ENCODE results near the gene SULT6B1.
"Not testable (repeated sequence)": the region's sequence is repeated elsewhere in the genome, so short reads cannot be mapped to it uniquely, and the experiment has no call there.

The SULT6B1 gene

DNA sequence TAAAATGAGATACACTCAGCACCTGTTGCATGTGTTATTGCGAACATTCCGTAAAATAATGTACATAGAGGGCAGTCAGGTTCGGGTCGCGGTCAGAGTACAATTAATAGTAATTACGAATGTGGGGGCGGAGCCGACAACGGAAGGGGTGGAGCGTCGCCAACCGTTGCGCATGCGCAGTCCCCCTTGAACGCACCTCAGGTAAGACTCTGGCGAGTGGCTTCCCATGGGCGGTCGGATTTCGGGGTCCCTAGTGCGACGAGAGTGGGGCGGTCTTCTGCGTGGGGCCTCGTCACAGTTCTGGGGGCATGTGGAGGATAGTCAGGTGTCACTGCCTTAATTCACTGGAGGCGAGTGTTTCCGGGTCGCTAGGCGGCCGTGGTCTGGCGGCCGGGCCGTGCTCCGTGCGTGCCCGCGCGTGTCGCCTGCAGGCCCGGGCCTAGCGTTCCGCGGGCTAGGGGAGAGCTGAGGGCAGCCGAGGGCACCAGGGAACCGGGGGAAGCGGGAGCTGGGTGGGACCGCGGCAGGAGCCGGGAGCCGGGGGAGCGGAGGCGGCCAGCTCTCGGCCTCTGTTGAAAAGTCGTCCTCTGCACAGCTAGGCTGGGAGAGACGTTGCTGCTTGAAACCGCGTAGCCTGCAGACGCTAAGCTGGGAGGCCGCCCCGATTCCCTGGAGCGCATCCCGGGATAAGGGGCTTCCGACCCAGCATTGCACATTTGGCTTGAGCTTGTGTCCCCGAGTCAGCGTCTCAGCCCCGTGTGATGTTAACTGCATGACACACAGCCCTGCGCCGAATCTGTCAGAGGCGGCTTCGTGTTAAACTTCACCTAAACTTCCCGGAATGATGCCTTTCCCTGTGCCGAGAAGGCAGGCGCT, 8.1 kb upstream of the SULT6B1 start, which contains the start of gene CEBPZOS:
Gene CEBPZOS, plus strand, starts transcription at position 177 of the 876 bp plus-strand sequence. CDS start 3,209 bp downstream, outside the sequence.
- DNase-seq (ENCODE audit: low read depth in 2 of 3, low spot score in 1 of 3), result peak; percentile 84 to 90 (median 84)

DNA sequence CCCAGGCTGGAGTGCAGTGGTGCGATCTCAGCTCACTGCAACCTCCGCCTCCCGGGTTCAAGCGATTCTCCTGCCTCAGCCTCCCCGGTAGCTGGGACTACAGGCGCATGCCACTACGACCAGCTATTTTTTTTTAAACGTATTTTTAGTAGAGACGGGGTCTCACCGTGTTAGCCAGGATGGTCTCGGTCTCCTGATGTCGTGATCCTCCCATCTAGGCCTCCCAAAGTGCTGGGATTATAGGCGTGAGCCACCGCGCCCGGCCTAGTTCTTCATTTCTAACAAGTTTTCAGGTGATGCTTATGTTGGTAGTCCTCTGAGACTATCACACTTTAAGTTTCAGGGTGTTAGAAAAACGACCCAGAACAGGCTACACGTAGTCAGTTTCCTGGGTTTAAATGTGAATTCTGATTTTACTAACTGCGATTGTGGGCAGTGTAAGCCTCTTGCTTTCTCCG, 7.4 kb upstream of the SULT6B1 start:
- not testable (repeated sequence) for DNase-seq (ENCODE audit: low read depth in 2 of 3, low spot score in 1 of 3)

DNA sequence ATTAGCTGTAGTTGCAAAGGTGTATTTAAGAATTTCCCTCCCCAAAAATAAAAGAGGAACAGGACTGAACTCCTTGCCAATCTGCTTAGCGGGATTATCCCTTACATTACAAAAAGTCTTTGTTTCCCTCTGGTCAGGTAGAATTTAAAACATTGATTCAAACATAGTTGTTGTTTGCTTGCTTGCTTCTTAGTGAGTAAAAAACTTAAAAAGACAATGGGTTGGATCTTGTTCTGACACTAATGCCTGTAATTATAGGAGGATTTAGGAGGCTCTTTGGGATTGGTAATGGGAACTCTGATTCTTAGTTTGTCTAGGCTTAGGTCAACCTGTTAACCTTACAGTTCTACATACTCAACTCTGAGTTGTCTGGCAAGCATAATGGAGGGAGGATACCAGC, 4.1 kb upstream of the SULT6B1 start:
- no peak for DNase-seq (ENCODE audit: low read depth in 2 of 3, low spot score in 1 of 3)

DNA sequence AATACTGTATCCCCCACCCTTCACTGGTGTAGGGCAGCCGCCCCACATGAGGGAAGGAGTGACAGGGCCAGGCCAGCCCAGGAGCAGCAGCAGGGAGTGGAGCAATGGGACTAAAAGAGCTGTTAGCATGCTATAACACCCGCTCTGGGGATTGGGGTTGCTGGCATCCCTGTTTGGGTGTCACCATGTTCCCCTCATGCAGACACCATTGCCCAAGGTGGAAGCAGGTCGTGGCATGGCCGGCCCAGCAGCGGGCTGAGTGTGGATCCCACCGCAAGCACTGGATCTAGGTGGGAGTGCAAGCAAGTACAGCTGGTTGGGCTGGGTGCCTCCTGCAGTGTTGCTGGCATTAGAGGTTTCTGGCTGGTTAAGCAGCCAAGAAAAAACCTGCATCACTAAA, 3.3 kb upstream of the SULT6B1 start:
- DNase-seq (ENCODE audit: low read depth in 2 of 3, low spot score in 1 of 3), result no peak

DNA sequence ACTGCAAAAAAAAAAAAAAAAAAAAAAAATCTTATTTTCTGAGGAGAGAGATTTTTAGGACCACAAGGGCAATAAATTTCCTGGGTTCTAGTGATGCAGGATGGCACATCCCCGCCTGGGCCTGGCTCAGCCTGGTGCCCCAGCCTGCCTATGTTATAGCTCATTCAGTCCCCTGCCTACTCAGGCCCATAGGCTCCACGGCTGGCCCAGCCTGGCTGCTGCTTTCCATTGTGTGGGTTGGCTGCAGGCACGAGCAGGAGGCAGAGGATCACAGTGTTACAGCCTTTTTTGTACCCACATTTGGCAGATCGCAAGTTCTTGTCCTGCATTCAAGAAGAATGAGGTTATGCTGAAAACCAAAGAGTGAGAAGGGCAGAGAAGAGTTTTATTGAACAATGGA, 2.8 kb upstream of the SULT6B1 start:
- no peak for DNase-seq (ENCODE audit: low read depth in 2 of 3, low spot score in 1 of 3)

DNA sequence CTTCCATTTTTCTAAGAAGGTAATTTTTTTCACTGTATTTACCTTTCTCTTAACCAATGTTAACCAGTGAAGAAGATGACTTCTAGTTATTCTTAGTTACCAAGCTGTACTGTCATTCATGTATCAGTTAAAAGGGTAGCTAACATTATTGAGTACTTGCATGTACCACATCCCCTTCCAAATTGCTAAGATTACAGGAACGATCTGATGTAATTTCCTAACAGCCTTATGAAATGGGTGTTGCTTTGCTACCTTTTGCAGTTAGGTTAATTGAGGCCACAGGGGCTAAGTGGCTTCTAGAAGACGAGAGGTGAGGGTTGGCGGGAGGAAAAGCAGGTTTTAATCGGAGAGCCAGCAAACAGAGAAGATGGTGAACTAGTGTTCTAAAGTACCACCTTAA, 1.8 kb upstream of the SULT6B1 start:
- no peak for DNase-seq (ENCODE audit: low read depth in 2 of 3, low spot score in 1 of 3)

DNA sequence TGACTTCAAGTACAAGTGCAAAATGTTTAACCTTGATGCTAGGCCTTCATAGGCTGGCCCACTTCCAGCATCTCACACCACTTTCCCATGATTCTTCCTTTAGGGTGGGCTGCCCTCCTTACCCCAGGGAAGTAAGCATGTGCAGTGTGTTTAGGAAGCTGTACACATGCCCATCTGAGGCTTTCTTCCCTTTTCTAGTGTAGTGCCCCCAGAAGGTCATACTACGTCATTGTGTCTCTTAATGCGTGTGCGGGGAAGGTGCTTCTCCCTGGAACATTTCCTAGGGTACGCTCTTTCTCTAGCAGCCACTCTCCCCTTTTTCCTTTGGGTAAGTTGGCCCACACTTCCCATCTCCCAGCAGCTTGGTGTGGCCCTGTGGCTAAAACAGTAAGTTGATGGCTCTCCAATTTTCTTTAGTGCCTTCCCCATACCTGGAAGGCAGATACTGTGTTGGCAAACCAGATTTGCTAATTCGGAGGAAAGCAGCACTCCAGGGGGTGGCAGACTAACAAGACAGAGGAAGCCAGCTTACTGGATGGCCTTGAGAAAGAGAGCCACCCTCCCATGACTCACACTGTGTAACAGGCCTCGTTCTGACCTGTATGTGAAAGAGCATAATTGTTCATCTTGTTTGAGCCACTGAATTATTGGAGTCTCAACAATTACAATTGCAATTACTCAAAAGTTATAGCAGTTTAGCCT, 1.1 kb upstream of the SULT6B1 start:
- no peak for DNase-seq (ENCODE audit: low read depth in 2 of 3, low spot score in 1 of 3)

DNA sequence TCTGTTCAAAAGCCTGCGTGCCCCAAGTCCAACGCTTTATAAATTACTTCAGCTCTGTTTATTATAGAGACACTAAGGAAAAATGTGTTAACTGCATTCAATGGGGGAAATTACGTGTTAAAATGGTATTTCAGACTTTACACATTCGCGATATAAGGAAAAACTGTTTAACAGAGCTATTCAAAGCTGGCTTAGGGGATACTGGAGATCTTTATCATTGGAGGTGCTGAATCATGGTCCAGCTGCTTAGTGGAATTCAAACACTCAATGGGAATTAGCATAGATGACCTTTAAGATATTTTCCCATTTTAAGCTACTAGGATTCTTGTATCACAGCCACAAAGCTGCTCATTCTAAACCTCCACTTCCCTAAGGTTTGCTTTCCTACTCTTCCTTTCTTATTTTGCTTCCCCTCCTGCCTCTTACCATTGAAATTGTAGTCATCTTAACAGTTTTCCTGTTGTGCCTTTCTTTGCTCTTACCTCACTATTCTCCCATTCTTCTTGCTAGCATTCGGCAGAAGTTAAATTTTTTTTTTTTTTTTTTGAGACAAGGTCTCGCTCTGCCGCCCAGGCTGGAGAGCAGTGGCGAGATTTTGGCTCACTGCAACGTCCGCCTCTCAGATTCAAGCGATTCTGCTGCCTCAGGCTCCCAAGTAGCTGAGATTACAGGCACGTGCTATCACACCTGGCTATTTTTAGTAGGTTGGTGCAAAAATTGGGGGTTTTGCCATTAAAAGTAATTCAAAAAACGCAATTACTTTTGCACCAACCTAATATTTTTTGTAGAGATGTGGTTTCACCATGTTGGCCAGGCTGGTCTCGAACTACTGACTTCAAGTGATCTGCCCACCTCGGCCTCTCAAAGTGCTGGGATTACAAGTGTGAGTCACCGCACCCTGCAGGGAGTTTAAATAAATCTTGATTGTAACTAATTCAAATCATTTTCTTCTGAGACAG, 6.5 kb downstream of the SULT6B1 start:
- no peak for DNase-seq (ENCODE audit: low read depth in 2 of 3, low spot score in 1 of 3)

DNA sequence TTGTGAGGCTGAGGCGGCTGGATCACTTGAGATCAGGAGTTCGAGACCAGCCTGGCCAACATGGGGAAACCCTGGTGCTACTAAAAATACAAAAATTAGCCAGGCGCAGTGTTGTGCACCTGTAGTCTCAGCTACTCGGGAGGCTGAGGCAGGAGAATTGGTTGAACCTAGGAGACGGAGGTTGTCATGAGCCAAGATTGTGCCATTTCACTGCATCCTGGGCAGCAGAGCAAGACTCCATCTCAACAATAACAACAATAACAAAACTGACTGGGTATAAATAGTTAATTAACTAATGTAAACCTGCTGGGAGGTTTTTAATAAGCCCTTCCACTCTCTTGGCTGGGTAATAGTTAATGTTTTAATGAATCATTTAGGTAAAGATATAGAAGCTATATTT, 7.8 kb downstream of the SULT6B1 start:
- DNase-seq (ENCODE audit: low read depth in 2 of 3, low spot score in 1 of 3), result no peak

DNA sequence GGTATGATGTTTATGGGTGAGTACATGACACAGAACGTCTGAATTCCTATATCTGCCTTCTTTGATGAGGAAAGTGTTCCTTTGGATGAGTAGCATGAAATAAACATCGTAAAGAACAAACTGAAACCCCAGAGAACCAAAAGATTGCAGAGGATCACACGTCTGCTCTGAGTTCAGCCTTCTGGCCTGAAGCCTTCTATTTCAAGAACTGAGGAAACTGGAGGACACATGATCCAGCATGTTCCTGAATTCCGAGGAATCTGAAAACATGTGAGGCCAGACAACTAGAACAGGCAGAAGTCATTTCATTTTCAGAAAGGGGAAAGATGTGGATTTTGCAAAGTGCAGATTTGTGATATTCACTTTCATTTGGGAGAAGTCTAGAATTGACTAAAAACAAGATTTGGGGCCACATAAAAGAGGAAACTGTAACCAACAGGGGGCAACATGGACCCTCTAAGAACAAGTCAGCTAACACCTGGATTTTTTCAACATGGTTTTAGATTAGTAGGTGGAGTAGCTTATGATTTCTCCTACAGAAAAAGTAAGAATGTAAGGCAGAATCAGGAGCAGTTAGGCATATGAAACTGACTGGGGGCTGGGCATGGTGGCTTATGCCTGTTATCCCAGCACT, 8.3 kb downstream of the SULT6B1 start:
- no peak for DNase-seq (ENCODE audit: low read depth in 2 of 3, low spot score in 1 of 3)

DNA sequence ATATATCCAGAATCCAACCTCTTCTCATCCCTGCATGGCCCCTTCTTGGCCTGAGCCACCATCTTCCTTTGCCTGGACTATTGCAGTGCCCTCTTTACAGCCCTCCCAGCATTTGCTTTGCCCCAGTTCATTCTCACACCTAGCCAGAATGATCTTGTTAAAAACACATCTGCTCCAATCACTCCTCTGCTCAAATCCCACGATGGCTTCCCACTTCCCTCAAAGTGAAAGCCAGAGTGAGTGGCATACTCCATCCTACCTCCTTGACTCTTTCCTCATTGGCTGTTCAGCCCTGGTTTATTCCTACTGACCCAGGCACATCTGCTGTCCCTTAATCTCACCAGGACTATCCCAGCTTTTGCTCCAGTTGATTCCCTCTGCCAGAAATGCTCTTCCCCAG, 14.7 kb downstream of the SULT6B1 start:
- no peak for DNase-seq (ENCODE audit: low read depth in 2 of 3, low spot score in 1 of 3)

DNA sequence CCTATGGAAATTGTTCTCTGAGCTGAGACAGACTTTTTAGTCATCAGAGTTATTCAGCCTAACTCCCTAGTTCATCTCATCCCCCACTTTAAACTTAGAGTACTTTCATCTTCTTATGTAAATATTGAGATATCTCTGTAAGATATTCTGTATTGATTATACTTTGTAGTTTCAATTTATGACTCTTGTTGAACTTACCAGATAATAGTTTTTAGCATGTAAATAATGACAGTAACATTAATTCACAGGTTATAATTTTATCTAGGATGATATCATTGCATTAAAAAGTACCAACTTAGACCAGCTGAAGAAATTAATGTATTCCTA, 16.9 kb downstream of the SULT6B1 start:
- DNase-seq (ENCODE audit: low read depth in 2 of 3, low spot score in 1 of 3), result no peak

DNA sequence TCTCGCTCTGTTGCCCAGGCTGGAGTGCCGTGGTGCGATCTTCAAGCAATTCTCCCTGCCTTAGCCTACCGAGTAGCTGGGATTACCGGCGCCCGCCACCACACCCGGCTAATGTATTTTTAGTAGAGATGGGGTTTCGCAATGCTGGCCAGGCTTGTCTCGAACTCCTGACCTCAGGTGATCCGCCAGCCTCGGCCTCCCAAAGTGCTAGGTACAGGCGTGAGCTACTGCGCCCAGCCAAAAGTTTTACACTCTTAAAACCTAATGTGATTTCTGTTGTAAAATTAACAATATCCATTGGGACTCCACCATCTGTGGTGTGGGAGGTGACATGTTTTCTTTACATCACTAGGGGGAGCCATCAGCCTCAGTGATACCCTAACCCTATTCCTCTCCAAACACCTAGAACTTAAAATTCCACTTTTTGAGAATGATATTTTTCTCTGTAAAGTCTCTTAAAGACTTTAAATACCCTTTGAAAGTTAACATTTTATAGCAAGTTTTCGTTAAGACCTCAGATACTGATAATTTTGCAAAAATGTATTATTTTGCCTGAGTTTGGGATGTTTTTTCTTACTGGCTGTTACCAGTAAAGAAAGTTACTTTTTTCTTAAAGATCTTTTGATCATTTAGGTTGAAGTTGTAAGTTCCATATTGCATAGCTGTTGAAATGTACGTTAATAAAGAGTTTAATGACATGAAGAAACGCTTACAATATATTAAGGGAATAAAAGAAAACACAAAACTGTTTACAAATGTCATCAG, 20.1 kb downstream of the SULT6B1 start:
- peak in 1 of 3 donors; percentile 41 for DNase-seq (ENCODE audit: low read depth in 2 of 3, low spot score in 1 of 3)

DNA sequence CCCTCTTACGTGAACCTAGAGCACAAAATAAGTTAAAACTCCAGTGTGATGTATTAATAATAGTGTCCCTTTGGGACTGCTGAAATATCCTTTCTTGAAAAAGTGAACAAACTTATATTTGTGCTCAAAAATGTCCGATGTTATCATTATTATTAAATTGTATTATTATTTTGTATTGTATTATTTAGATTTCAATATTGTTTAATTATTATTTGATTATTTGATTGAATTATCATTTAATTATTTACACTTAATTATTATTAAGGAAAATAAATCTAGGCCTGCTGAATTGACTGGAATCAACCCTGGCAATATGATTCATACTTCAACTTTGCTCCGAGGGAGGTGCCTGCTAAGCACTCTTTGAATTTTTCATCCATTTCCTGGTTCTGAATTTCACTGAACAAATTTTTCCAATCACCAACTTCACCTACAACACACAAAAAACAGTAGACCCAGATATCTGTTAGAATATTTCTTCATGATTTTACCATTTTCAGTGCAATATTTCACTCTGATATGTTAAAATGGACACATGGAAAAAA, 20.8 kb downstream of the SULT6B1 start:
- no peak for DNase-seq (ENCODE audit: low read depth in 2 of 3, low spot score in 1 of 3)

DNA sequence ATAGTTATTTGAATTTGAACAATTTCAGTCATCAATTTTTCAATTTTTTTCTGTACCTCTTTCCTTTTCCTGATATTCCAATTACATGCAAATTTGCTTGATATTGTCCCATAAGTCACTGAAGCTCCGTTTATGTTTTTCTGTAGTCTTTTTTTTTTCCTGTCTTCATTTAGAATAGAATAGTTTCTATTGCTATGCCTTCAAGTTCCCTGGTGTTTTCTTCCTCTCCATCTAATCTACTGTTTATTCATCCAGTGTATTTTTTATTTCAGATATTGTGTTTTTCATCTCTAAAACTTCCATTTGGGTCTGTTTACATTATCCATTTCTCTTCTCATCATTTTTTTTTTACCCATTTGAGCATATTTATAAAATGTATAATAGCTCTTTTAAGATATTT, 23.7 kb downstream of the SULT6B1 start:
- no peak for DNase-seq (ENCODE audit: low read depth in 2 of 3, low spot score in 1 of 3)

DNA sequence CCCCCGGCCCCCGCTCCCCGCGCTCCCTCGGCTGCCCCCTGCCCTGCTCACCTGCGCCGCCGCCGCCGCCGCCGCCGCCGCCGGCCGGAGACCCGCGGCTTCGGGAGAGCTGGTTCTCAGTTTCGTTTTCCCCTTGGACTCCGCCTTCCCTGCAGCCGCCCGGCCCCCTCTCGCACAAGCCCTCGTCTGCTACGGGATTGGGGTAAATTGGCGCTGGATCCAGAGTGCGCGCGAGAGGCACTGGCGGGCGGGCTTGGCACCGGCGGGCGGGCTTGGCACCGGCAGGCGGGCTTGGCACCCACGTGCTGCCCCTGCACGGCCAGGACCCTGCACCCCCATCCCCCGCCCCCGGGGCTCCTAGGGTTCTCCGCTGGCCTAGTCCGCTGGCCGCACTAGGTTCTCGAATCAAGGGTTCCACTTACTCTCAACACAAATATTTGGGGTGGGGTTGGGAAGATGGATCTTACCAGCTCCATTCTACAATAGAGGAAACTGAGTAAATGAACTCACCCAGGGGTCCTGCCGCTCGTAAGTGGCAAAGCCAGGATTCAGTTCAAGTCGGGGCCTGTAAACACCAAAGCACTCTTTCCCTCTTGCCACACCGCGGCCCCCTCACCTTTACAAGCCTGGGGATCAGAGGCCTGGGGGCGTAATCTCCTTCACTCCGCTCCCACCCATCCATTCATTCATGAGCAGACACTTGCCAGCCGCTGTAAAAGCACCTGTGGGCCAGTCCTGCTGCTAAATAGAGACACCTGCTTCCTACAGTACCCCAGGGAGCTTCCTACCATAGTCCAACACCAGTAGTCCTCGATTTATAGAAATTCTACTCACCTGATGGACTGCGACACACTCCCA, 31.4 kb downstream of the SULT6B1 start, which contains the start of gene EIF2AK2:
Gene EIF2AK2, minus strand, starts transcription at position 124 of the 858 bp plus-strand sequence. CDS start 9,174 bp downstream, outside the sequence.
- DNase-seq (ENCODE audit: low read depth in 2 of 3, low spot score in 1 of 3), result peak; percentile 64 to 76 (median 67)

DNA sequence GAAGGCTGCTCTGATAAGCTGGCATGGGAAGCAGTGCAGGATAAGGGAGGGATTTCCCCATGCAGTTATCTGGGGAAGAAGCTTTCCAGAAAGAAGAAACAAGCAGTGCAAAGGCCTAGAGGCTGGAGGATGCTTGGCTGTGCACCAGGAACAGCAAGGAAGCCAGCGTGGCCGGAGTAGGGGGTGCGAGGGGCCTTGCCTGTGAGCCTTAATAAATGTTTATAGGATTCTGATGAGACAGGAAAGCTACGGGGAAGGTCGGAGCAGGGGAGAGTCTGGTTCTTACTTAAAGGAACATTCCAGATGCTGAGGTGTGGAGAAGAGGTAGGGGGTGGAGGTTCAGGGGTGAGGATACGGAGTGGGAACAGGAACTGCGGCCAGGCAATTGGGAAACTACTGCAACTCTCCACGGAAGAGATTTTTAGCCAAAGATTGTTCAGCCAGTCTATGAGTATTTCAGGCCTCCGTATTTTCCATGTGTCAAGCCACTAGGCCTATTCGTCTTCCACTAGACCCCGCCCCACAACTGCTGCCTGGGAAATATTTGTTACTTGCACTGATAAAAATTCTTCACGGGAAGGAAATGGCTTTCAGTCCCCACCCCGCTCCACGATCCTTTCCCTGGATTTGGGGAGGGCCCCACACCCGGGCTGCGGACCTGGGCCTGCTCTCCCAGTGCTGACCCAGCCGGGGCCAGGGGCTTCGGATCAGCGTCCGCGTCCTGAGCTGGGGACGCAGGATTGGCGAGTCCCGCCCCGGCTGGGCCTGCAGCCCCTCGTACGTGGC, 32.2 kb downstream of the SULT6B1 start:
- peak in 2 of 3 donors; percentile 23 to 33 for DNase-seq (ENCODE audit: low read depth in 2 of 3, low spot score in 1 of 3)

DNA sequence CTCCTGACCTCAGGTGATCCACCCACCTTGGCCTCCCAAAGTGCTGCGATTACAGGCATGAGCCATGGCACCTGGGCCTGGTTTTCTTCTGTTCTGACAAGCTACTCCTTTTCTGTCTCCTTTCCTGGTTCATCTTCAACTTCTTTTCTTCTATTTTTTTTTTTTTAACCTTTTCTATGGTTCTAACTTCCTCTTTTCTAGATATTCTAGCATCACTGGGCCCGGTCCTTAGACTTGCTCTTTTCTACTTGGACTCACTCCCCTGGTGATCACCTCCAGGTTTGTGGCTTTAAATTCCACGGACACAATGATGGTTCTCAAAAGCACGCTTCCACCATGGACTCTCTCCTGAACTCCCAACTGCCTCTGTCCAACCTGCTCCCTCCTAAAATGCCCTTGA, 33.7 kb downstream of the SULT6B1 start:
- DNase-seq (ENCODE audit: low read depth in 2 of 3, low spot score in 1 of 3), result no peak
